GM12878 (cell line): ENCODE measurements around the gene SF3B2.

Source experiments
- BMI1 ChIP-seq: fragments of 450-650 bp; IDR thresholded peaks from 2 replicates; pipeline ENCODE4 v1.6.1; 2016; ENCODE audit warnings: mild to moderate bottlenecking, moderate library complexity, borderline replicate concordance
- KDM1A ChIP-seq: fragments of 200-600 bp; sonication (generic); IDR thresholded peaks from 2 replicates; pipeline ENCODE4 v1.6.1; 2016; ENCODE audit warnings: borderline replicate concordance
- NRF1 ChIP-seq: conservative IDR thresholded peaks from 2 replicates; pipeline ENCODE4 v1.6.1; 2011; ENCODE audit warnings: mild to moderate bottlenecking, low read depth, low read length, improper control_type of control experiment
- POLR2AphosphoS5 ChIP-seq: IDR thresholded peaks from 2 replicates; pipeline ENCODE4 v1.6.1; 2011; ENCODE audit warnings: mild to moderate bottlenecking, low read length, inconsistent platforms
- ZNF274 ChIP-seq: IDR thresholded peaks from one replicate; pipeline ENCODE4 v1.8.0; 2011; ENCODE audit not compliant: insufficient read length, insufficient read depth
- TF ChIP-seq, protein P1 (sequence below), 3 experiments: IDR thresholded peaks in 2 of 3; conservative IDR thresholded peaks in 1 of 3; 2 replicates each; pipeline ENCODE4 v1.5.1; 2011; ENCODE audit warnings: low read depth in 3 of 3, low read length in 3 of 3, mild to moderate bottlenecking in 3 of 3, control low read depth in 2 of 3, moderate library complexity in 2 of 3, inconsistent platforms in 1 of 3, mixed read lengths in 1 of 3; ENCODE audit not compliant: control insufficient read depth in 2 of 3, insufficient read depth in 1 of 3; ENCODE audit errors: extremely low read depth in 1 of 3
- TF ChIP-seq, protein P2 (sequence below): fragments of 450-650 bp; IDR thresholded peaks from 2 replicates; pipeline ENCODE4 v1.6.1; 2017; ENCODE audit warnings: mild to moderate bottlenecking, moderate library complexity

DNA sequence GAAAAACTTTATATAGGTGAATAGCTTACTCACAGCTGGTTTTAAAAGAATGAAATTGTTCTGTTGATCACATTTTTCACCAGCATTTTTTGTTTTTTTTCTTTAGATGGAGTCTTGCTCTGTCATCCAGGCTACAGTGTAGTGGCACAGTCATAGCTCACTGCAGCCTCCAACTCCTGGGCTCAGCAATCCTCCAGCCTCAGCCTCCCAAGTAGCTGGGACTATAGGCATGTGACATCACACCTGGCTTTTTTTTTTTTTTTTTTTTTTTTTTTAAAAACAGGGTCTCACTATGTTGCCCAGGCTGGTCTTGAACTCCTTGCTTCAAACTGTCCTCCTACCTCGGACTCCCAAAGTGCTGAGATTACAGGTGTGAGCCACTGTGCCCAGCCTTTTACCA lies 21.5 kb downstream of the SF3B2 start:
- TF ChIP-seq, protein P1, sequence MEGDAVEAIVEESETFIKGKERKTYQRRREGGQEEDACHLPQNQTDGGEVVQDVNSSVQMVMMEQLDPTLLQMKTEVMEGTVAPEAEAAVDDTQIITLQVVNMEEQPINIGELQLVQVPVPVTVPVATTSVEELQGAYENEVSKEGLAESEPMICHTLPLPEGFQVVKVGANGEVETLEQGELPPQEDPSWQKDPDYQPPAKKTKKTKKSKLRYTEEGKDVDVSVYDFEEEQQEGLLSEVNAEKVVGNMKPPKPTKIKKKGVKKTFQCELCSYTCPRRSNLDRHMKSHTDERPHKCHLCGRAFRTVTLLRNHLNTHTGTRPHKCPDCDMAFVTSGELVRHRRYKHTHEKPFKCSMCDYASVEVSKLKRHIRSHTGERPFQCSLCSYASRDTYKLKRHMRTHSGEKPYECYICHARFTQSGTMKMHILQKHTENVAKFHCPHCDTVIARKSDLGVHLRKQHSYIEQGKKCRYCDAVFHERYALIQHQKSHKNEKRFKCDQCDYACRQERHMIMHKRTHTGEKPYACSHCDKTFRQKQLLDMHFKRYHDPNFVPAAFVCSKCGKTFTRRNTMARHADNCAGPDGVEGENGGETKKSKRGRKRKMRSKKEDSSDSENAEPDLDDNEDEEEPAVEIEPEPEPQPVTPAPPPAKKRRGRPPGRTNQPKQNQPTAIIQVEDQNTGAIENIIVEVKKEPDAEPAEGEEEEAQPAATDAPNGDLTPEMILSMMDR (IDR thresholded peaks at IDR 0.05 in 2 of 3, conservative IDR thresholded peaks at IDR 0.05 in 1 of 3; ENCODE audit: control insufficient read depth in 2 of 3, extremely low read depth in 1 of 3, insufficient read depth in 1 of 3, low read depth in 3 of 3, low read length in 3 of 3), result no peak
- TF ChIP-seq, protein P2, sequence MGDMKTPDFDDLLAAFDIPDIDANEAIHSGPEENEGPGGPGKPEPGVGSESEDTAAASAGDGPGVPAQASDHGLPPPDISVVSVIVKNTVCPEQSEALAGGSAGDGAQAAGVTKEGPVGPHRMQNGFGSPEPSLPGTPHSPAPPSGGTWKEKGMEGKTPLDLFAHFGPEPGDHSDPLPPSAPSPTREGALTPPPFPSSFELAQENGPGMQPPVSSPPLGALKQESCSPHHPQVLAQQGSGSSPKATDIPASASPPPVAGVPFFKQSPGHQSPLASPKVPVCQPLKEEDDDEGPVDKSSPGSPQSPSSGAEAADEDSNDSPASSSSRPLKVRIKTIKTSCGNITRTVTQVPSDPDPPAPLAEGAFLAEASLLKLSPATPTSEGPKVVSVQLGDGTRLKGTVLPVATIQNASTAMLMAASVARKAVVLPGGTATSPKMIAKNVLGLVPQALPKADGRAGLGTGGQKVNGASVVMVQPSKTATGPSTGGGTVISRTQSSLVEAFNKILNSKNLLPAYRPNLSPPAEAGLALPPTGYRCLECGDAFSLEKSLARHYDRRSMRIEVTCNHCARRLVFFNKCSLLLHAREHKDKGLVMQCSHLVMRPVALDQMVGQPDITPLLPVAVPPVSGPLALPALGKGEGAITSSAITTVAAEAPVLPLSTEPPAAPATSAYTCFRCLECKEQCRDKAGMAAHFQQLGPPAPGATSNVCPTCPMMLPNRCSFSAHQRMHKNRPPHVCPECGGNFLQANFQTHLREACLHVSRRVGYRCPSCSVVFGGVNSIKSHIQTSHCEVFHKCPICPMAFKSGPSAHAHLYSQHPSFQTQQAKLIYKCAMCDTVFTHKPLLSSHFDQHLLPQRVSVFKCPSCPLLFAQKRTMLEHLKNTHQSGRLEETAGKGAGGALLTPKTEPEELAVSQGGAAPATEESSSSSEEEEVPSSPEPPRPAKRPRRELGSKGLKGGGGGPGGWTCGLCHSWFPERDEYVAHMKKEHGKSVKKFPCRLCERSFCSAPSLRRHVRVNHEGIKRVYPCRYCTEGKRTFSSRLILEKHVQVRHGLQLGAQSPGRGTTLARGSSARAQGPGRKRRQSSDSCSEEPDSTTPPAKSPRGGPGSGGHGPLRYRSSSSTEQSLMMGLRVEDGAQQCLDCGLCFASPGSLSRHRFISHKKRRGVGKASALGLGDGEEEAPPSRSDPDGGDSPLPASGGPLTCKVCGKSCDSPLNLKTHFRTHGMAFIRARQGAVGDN, result no peak
- TF ChIP-seq ZNF274 (no peak), BMI1 (no peak), POLR2AphosphoS5 (no peak), KDM1A (no peak), NRF1 (no peak)
